Stimulated activated CD8-positive, alpha-beta memory T cell treated with anti-CD3 and anti-CD28 coated beads, Interleukin-4, amount 100 ng/mL, for 48 hours (primary cell): ENCODE results near the gene INPP5D.
A peak's percentile ranks its signal among the peaks of the same experiment; 100 is the strongest.
"Not testable (repeated sequence)": the region's sequence is repeated elsewhere in the genome, so short reads cannot be mapped to it uniquely, and the experiment has no call there.

Experiments
- DNase-seq: peaks from one replicate; pipeline ENCODE4 v3.0.0-alpha.2; 2020

The INPP5D gene

GRCh38 chr2:233056961-233057605, 3.1 kb upstream of the INPP5D start:
- DNase-seq = no peak

GRCh38 chr2:233058717-233059546, 1.2 kb upstream of the INPP5D start:
- no peak for DNase-seq

- DNase-seq = no peak
Measured at GRCh38 chr2:233059547-233059796, 670 bp upstream of the INPP5D start.

GRCh38 chr2:233060501-233060979, 398 bp downstream of the INPP5D start:
- DNase-seq = no peak

GRCh38 chr2:233060980-233061590, 943 bp downstream of the INPP5D start:
- peak; percentile 61 for DNase-seq

DNA sequence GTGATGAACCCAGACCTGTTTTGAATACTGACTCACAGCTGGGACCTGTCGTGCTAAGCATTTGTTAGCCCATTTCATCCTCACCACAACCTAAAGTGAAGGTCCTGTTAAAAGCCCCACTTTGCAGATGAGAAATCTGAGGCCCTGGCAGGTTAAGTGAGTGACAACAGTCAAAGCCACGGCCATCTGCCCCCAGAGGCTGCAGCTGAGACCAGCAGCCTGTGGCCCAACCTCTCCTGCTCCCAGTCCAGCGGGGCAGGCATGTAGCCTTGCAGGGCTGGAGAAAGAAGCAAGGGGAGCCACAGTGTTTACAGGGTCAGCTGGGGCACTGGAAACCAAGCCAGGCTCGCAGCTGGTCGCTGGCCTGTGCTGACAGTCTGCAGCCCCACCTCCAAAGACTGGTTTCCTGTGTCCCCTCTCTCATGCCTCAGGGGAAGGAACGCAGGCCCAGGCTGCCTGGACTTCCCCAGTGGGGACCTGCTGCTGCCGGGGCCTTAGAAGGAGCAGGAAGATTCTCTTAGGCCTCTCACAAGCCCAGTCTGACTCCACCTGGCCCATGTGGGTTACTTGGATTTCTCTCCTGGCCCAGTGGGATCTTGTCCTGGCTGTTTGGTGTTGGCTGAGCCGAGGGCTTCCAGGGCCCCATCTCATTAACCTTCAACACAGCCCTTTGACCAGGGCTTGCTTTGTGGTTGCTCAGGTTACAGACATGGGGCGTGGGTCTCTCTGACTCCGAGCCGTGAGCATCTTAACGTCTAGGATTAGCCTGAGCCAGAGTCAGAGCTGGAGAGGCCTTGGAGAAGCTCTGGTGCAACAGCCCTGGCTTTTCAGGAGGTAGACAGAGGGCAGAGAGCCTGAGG, 1.7 kb downstream of the INPP5D start:
- DNase-seq = peak; percentile 58

DNA sequence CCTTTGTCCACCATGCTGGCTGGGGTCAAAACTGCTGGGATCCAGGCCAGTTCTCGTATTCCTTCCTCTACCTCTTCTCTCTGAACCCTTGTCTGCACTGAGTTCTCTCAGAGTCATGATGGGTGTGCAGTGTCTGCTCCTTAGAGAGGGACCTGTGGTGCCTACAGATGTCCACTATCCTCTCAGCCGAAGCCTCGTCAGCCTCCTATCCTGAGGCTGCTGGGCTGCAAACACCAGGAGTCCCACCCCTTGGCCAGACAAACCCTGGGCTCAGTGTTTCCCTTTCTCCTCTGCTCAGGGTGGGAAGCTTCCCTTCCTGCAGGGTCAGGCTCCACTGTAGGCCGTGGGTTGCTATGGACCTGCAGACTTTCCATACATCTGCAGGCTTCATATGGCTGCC, 2.3 kb downstream of the INPP5D start:
- DNase-seq = no peak

GRCh38 chr2:233062946-233063268, 2.8 kb downstream of the INPP5D start:
- no peak for DNase-seq

DNA sequence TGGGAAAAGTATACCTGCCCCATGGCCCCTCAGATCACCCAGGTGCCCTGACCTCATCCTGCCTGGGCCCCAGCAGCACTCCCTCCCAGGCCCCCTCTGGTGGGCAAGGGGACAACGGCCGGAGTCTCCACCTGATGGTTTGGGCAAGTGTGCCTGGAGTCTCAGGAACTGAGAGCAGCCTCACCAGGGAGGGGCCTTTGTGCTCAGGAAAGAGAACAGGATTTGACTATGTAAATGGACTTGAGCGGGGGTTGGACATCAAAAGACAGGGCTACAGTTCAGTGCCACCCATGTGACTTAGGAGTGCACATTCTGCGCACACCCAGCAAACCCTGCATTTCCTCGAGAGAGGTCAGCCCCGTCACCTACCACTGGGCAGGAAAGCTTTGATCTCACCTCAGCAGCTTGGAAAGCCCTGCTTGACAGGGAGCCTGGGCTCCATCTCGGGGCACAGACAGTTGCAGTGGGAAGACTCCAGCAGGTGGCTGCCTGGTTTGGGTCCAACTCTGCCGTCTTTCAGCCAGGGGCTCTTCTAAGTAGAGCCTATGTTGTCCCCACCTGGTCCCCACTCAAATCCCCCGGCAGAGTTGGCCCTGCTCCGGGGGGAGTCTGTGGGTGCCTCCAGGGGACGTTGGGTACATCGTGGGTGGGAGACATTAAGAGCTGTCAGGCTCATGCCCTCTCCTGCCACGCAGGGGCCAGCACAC, 3.3 kb downstream of the INPP5D start:
- peak; percentile 45 for DNase-seq

DNA sequence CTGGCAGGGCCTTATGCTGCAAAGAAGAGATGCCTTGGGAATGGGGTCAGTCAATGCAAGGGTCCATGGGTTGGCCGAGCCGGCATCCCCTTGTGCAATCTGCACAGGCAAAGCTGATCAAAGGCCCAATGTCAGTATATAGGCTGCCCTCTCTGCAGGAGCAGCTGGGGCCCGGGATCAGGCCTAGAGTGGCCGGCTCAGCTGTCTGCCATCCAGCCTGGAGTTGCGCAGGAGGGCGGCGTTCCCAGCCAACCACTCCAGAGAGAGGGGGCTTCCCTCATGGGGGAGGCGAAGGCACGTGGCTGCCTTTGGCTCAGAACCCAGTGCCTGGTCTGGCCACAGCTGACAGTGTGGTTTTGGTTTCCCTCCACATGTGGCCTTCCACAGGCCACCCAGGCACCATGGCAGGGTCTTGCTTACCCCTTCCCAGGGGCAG, 3.9 kb downstream of the INPP5D start:
- DNase-seq = no peak

- no peak for DNase-seq
Measured at GRCh38 chr2:233064530-233065199, 4.5 kb downstream of the INPP5D start.

GRCh38 chr2:233065200-233065589, 5.1 kb downstream of the INPP5D start:
- not testable (repeated sequence) for DNase-seq

- DNase-seq = no peak
Measured at GRCh38 chr2:233065954-233066470, 5.9 kb downstream of the INPP5D start.

DNA sequence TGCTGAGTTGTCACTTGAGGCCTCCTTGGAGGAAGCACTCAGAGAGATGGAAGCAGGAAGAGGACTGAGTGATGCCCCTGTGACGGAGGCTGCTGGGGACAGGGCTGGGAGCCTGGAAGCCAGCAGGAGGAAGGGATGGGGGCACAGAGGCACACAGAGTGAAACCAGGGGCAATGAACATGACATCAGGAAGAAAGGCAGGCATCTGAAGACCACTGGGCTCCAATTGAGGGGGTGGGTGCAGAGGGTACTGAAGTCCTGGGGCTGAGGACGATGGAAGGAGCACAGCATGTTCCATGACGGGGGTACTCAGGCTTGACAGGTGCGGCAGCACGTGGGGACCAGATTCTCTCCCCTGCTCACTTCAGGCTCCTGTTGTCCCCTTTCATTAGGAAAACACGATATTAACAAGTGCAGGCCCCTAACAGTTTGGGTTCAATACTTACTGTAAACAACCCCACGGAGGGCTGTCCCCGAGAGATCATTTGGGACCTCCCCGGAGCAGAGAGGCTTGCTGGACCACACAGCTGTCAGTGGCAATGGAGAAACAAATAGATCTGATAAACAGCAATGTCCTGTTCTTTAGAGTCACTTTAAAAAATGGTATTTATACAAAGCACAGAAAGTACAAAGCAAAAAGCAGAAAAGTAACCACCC, 8.7 kb downstream of the INPP5D start:
- no peak for DNase-seq

DNA sequence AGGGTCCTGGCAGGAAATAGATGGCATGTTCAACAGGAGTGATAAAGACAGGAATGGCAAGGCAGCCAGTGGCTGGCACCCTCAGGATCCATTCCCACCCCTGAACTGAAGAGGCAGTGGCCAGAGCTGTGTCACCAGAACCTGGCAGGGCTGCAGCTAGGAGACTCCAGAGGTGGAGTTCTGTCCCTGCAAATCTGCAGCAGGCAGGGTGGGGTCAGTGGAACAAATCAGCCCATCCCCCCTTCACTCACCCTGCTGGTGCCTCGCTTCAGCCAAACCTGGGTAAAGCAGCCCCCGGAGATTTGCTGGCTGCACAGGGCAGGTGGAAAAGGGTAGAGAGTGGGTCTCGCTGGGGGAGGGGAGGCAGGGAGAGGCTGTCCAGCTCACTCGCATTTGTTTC, 12.7 kb downstream of the INPP5D start:
- DNase-seq = peak; percentile 20

DNA sequence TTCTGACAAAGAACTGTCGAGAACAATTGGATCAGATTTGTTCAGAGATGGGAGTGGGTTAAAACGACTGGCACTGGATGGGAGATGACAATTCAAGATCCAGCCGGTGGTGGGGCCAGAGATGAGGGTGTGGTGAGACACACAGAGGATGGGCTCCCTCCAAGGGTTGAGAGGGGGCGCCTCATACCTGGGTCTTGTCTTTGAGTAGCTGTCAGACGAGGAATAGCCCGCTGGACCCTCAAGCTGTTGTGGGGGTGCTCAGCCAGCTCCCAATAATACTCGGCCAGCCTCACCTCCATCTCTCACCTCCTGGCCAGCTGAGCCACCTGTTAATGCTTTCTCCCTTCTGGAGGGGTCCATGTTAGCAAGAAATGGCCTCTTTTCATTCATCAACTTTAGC, 14.0 kb downstream of the INPP5D start:
- peak; percentile 22 for DNase-seq

DNA sequence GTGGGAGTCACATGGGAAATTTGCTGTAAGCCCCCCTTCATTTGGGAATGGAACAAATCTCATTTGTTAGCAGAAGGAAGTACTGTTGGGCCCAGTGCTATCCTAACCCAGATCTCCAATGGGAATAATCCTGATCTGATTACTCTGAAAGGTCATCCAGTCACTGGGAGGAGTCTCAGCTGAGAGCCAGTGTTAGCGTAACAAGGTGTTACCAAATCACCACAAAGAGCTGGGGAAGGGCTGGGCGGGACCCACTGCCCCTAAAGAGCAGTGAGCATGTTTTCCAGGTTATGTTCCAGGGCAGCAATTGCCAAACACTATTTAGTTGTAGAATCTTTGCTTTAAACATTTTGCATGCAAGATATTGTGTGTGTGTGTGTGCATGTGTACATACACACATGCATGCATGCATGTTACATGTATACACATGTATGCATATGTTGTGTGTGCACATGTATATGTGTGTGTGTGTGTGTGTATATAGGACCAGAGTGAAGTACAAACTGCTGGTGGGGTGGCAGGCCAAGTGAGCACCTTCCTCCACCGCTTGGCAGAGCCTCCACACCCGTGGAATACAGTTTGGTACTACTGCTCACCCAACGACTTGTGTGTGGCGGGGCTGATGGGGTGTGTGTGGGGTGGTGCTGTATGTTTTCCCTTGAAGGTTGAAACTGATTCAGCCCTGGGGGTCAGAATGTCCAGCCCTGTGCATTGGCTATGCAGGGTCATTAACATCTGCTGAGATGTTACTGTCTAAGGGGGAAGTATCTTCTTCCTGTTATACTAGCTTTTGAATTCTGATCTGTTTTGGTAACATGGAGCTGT, 15.2 kb downstream of the INPP5D start:
- peak; percentile 31 for DNase-seq

GRCh38 chr2:233075966-233076339, 15.8 kb downstream of the INPP5D start:
- DNase-seq = peak; percentile 32

DNA sequence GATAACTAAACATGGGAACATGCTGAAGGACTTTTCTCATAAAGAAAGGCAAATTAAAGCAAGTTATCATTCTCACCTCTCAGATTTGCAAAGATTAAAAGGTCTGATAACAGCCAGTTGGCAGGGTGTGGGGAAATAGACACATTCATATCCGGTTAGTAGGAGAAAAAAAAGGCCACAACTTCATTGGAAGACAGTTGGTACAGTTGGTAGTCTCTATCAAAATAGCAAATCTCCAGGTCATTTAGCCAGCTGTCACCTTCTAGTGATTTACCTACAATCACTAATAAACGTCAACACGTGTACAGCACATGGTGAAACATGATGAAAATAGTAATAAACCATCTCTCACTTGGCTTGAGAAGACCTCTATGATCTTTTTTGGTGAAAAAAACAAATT, 16.6 kb downstream of the INPP5D start:
- peak; percentile 22 for DNase-seq

DNA sequence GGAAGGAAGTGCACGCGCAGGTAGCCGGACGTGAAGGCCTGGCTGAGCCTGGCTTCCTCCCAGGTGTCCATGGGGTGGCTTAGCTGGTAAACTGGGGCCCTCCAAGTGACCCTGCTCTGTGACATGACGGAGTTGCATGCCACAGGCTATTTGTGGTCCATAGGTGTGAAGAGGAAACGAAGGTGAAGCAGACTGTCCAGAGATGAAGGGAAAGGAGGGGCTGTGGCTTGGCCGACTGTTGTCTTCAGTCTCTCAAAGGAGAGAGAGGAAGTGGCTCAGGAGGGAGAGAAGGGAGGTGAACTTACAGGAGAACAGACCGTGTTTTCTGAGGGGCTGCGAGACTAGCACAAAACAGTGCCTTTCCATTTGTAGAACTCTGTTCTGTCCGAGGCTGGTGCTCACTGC, 19.3 kb downstream of the INPP5D start:
- peak; percentile 36 for DNase-seq
